ENCODE results near the gene HOMEZ. TPM values are rescaled to one million over a fixed set of nuclear protein-coding genes. Genes with fewer than 3 reads are reported as not detected.
"Not testable (repeated sequence)": the region's sequence is repeated elsewhere in the genome, so short reads cannot be mapped to it uniquely, and the experiment has no call there.

HOMEZ gene
- total RNA-seq, 4 donors from 2014 or later = 1.9 to 12.9 (median 8.6) TPM

GRCh38 chr14:23245282-23245681, 40.6 kb downstream of the HOMEZ start:
- no peak for TF ChIP-seq POLR2A (IDR thresholded peaks at IDR 0.05)
- TF ChIP-seq EP300 (IDR thresholded peaks at IDR 0.05; ENCODE audit: low read depth) = no peak
- no peak for TF ChIP-seq CTCF (IDR thresholded peaks at IDR 0.05)
- no peak for TF ChIP-seq POLR2AphosphoS5 (IDR thresholded peaks at IDR 0.05)
- no peaks in the 10 kb centered on the region for H3K9me3 ChIP-seq
- H3K27me3 ChIP-seq = no peaks in the 10 kb centered on the region
- H3K4me1 ChIP-seq = no peaks in the 10 kb centered on the region
- in situ Hi-C loops (cut with MboI; ENCODE audit: low pct_ligation_motif_present in 1 of 4, low pct_unique_long_range_greater_than_20kb in 1 of 4, low sequenced_read_pairs in 3 of 4) (no loop called here), intact Hi-C loops (cut with DNase I; ENCODE audit: low total_unique reads) (no loop called here)
- no peaks in the 10 kb centered on the region for H3K36me3 ChIP-seq
- no peak overlapping the region for H3K27ac ChIP-seq
- no peak for DNase-seq
- H3K4me3 ChIP-seq = no peak overlapping the region

- WGBS, 2 donors (ENCODE audit: low coverage in 1 of 2) = 72 to 93% methylated on average over 2 of the region's 2 CpGs
- intact Hi-C loops (cut with DNase I; ENCODE audit: low total_unique reads) (no loop called here), in situ Hi-C loops (cut with MboI; ENCODE audit: low pct_ligation_motif_present in 1 of 4, low pct_unique_long_range_greater_than_20kb in 1 of 4, low sequenced_read_pairs in 3 of 4) (no loop called here)
- Histone ChIP-seq H3K27ac (no peak overlapping the region), H3K4me3 (no peak overlapping the region), H3K27me3 (no peaks in the 10 kb centered on the region), H3K36me3 (no peaks in the 10 kb centered on the region), H3K4me1 (peaks cover 0 to under 1% (median 0%) of the 10 kb centered on the region in 4 donors), H3K9me3 (no peaks in the 10 kb centered on the region)
- no peak for DNase-seq
- no peak for TF ChIP-seq CTCF (IDR thresholded peaks at IDR 0.05)
Measured at GRCh38 chr14:23243066-23243465, 42.9 kb downstream of the HOMEZ start.

- no peak overlapping the region for H3K4me3 ChIP-seq
- H3K36me3 ChIP-seq = no peaks in the 10 kb centered on the region
- TF ChIP-seq EP300 (IDR thresholded peaks at IDR 0.05; ENCODE audit: low read depth) (no peak), POLR2A (IDR thresholded peaks at IDR 0.05) (no peak), CTCF (IDR thresholded peaks at IDR 0.05) (no peak), POLR2AphosphoS5 (IDR thresholded peaks at IDR 0.05) (no peak)
- in situ Hi-C loops (cut with MboI; ENCODE audit: low pct_ligation_motif_present in 1 of 4, low pct_unique_long_range_greater_than_20kb in 1 of 4, low sequenced_read_pairs in 3 of 4) (no loop called here), intact Hi-C loops (cut with DNase I; ENCODE audit: low total_unique reads) (no loop called here)
- no peaks in the 10 kb centered on the region for H3K27me3 ChIP-seq
- H3K9me3 ChIP-seq = no peaks in the 10 kb centered on the region
- no peak for DNase-seq
- WGBS, 2 donors (ENCODE audit: low coverage in 1 of 2) = 79 to 88% methylated on average over 2 to 3 of the region's 3 CpGs
- H3K4me1 ChIP-seq = peaks cover 0 to 9% (median 0%) of the 10 kb centered on the region in 4 donors
- H3K27ac ChIP-seq = no peak overlapping the region
Measured at GRCh38 chr14:23242076-23242475, 43.9 kb downstream of the HOMEZ start.

- 92 to 100% methylated on average over 2 to 7 of the region's 7 CpGs for WGBS, 2 donors (ENCODE audit: low coverage in 1 of 2)
- in situ Hi-C loops (cut with MboI; ENCODE audit: low pct_ligation_motif_present in 1 of 4, low pct_unique_long_range_greater_than_20kb in 1 of 4, low sequenced_read_pairs in 3 of 4); intact Hi-C loops (cut with DNase I; ENCODE audit: low total_unique reads): not testable (repeated sequence)
Measured at GRCh38 chr14:23241061-23241715, 44.7 kb downstream of the HOMEZ start.

GRCh38 chr14:23240661-23241060, 45.3 kb downstream of the HOMEZ start:
- Histone ChIP-seq H3K4me3 (no peak overlapping the region), H3K9me3 (no peaks in the 10 kb centered on the region), H3K27ac (no peak overlapping the region), H3K4me1 (peaks cover 0 to 9% (median 0%) of the 10 kb centered on the region in 4 donors), H3K36me3 (no peaks in the 10 kb centered on the region), H3K27me3 (no peaks in the 10 kb centered on the region)
- in situ Hi-C loops (cut with MboI; ENCODE audit: low pct_ligation_motif_present in 1 of 4, low pct_unique_long_range_greater_than_20kb in 1 of 4, low sequenced_read_pairs in 3 of 4) (no loop called here), intact Hi-C loops (cut with DNase I; ENCODE audit: low total_unique reads) (no loop called here)
- no peak for DNase-seq
- WGBS, 2 donors (ENCODE audit: low coverage in 1 of 2) = 70 to 83% methylated on average over 1 of the region's 1 CpG
- TF ChIP-seq EP300 (IDR thresholded peaks at IDR 0.05; ENCODE audit: low read depth) (no peak), POLR2A (IDR thresholded peaks at IDR 0.05) (no peak), CTCF (IDR thresholded peaks at IDR 0.05) (no peak), POLR2AphosphoS5 (IDR thresholded peaks at IDR 0.05) (no peak)

More at GRCh38 chr14:23241061-23241715, 44.7 kb downstream of the HOMEZ start:
- H3K36me3 ChIP-seq, H3K27me3 ChIP-seq, DNase-seq, H3K4me3 ChIP-seq, H3K27ac ChIP-seq, H3K4me1 ChIP-seq, H3K9me3 ChIP-seq: not testable (repeated sequence)
